Peyer's patch (tissue), 4 donors: ENCODE measurements around the gene OPN4.

Experiments used
- POLR2A ChIP-seq, 2 donors: fragments of 450-650 bp; IDR thresholded peaks; one replicate each; pipeline ENCODE4 v1.5.1; 2017; ENCODE audit warnings: antibody characterized with exemption in 2 of 2, mild to moderate bottlenecking in 2 of 2, moderate library complexity in 2 of 2
- TF ChIP-seq, protein P1 (sequence below), 6 experiments: fragments of 450-650 bp in 4 of 6; fragments of 200-600 bp in 2 of 6; sonication (generic) in 1 of 6; IDR thresholded peaks; one replicate each; pipeline ENCODE4 v1.5.1; 2017 to 2019; ENCODE audit warnings: antibody characterized with exemption in 6 of 6, mild to moderate bottlenecking in 3 of 6, moderate library complexity in 1 of 6

- TF ChIP-seq, protein P1, sequence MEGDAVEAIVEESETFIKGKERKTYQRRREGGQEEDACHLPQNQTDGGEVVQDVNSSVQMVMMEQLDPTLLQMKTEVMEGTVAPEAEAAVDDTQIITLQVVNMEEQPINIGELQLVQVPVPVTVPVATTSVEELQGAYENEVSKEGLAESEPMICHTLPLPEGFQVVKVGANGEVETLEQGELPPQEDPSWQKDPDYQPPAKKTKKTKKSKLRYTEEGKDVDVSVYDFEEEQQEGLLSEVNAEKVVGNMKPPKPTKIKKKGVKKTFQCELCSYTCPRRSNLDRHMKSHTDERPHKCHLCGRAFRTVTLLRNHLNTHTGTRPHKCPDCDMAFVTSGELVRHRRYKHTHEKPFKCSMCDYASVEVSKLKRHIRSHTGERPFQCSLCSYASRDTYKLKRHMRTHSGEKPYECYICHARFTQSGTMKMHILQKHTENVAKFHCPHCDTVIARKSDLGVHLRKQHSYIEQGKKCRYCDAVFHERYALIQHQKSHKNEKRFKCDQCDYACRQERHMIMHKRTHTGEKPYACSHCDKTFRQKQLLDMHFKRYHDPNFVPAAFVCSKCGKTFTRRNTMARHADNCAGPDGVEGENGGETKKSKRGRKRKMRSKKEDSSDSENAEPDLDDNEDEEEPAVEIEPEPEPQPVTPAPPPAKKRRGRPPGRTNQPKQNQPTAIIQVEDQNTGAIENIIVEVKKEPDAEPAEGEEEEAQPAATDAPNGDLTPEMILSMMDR (IDR thresholded peaks at IDR 0.05) = no peak
- TF ChIP-seq POLR2A (IDR thresholded peaks at IDR 0.05) = no peak
Observed at GRCh38 chr10:86642021-86642420, 12.3 kb upstream of the OPN4 start.
